Umbilical cord (tissue), 2 donors: ENCODE results near the gene MLLT10. TPM values are rescaled to one million over a fixed set of nuclear protein-coding genes. Genes with fewer than 3 reads are reported as not detected.
"Not testable (repeated sequence)": the region's sequence is repeated elsewhere in the genome, so short reads cannot be mapped to it uniquely, and the experiment has no call there.

ENCODE experiments used
- DNase-seq: peaks from one replicate; pipeline ENCODE4 v3.0.0-alpha.2; 2015; ENCODE audit warnings: low spot score
- total RNA-seq: library from RNA; depleted of rRNA; stranded (reverse); fragments of >200 nt; gene quantifications from one replicate; pipeline ENCODE4 v1.2.3, GENCODE V29; 2014; ENCODE audit warnings: low replicate concordance; ENCODE audit not compliant: insufficient read depth

MLLT10 gene
- total RNA-seq, 1 donor from 2014 or later: 38.8 TPM

DNA sequence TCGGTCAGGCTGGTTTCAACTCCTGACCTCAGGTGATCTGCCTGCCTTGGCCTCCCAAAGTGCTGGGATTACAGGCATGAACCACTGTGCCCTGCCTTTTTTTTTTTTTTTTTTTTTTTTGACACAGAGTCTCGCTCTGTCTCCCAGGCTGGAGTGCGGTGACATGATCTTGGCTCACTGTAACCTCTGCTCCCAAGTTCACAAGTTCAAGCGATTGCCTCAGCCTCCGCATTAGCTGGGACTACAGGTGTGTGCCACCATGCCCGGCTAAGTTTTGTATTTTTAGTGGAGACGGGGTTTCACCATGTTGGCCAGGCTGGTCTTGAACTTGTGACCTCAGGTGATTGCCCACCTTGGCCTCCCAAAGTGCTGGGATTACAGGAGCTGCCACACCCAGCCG, 94.6 kb downstream of the MLLT10 start:
- DNase-seq: not testable (repeated sequence)

DNA sequence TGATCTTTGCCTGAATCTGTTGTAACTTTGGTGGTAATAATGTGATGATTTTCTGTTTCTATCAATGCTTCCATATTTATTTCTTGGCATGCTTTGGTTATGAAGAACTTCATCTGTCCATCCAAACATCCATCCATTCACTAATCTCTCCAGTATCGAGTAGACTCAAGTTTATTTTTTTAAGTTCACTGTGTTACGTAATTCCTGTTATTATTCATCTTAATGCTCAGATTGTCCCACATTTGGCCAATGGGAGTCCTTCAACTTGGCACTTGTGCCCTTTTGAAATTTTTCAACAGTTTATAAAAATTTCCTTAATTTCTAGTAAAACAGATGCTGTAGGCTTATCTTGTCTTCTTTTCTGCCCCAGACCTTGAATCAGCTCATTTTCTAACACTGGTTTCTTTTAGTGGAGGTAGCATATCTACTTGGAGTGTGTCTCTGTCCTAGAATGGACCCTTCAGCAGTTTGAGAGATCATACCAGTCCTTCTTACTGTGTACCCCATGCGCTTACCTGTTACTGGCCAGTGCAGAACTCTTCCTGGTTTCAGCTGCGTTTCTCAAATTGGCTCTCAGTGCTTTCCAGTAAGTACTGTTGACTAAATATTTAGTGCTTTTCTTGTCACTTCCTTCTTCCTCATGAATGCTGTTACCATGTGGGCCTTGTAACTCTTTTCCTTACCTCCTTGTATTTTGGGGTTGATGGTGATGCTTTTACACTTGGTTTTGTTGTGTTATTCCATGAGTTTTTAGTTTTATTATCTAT, 100.8 kb downstream of the MLLT10 start:
- no peak for DNase-seq

DNA sequence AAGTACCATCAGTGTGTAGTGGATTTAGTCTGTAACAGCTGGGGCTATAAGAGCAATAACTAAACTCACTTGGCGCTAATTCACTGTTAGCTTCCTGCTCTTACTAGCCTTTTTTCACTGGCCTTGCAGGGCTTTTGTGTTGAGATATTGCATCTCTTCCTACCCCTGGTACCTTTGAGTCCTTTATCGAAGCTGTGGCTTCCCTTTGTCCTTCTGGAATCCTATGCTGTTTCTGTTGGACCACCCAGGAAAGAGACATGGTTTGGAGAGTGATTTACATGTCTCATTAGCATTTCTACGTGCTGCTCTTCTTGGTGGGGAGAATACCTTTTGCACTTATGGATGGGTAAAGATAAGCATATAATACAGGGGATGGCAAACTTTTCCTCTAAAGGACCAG, 103.8 kb downstream of the MLLT10 start:
- no peak for DNase-seq

DNA sequence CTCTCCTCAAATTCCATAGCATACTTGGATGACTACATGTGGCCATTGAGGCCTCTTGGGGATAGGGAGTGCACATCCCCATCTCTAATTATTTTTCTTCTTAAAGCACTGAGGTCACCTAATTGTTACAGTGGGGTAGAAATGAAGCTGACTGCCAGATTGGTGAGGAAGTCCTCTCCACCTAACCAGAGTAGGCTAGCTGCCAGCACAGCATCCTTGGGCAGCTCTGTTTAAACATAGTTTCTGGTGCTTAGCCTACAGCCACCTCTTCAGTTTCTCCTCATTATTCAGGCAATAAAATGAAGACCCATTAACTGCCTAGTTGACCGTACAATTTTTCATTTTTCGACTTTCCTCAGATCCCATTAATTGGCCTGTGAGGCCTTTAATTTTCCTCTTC, 104.6 kb downstream of the MLLT10 start:
- DNase-seq: no peak

GRCh38 chr10:21648040-21648439, 114.0 kb downstream of the MLLT10 start:
- no peak for DNase-seq

- DNase-seq: no peak
Observed at GRCh38 chr10:21649454-21649872, 115.4 kb downstream of the MLLT10 start.

- DNase-seq: no peak
Observed at GRCh38 chr10:21650353-21650752, 116.3 kb downstream of the MLLT10 start.

DNA sequence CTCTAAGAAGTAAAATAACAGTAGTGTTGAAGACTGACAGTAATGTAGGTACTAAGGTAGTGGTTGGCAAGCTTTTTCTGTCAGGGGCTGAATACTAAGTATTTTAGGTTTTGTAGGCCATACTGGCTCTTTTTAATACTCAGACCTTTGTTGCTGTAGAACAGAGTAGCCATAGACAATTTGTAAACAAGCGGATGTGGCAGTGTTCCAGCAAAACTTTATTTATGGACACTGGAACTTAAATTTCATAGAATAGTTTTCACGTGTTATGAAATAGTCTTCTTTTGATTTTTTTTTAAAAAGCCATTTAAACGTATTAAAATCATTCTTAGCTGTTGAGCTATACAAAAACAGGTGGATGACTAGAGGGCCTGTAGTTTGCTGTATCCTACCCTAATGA, 121.2 kb downstream of the MLLT10 start:
- DNase-seq: no peak

DNA sequence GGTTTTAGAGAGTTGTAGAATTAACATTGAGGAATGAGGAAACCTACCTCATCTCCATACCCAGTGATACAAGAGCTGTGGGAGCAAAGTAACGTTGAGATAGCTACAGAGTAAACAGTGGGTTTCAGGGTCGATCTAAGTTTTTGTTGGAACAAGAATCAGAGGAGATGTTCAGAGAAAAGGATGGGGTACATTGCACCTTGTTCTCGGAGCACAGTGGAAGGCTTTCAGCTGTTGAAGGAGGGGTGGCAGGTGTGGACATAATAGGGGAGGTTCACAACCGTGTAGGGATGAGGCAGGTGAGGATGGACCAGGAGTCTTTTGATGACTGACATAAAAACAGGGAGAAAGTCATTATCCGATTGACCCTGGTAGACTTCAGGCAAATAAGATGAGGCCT, 121.7 kb downstream of the MLLT10 start:
- DNase-seq: no peak

DNA sequence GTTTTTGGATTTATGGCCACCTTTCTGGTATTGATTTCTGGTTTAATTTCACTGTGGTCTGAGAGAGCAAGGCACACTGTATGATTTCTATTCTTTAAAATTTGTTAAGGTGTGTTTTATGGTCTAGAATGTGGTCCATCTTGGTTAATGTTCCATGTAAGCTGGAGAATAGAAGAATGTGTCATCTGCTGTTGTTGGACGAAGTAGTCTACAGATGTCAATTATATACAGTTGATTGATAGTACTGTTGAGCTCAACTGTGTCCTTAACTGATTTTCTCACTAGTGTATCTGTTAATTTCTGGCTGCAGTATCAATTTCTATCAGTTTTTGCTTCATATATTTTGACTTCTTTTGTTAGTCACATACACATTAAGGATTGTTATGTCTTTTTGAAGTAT, 127.1 kb downstream of the MLLT10 start:
- no peak for DNase-seq

- DNase-seq: no peak
Observed at GRCh38 chr10:21661935-21662334, 127.9 kb downstream of the MLLT10 start.

DNA sequence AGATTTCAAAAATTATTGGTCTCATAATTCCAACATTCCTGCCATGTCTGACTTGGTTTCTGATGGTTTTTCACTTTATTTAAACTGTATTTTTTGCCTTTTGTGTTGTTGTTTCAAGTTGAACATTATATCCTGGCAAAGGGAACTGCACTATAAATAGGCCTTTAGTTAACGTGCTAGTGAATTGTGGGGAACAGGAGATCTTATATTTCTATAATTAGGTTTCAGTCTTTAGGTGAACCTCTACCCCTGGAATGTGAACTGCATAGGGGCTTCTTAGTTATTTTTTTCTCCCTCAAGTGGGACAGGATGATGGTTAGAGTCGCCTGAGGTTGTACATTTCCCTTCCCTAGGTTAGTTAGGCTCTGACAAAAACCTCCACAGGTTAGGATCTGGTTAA, 128.6 kb downstream of the MLLT10 start:
- no peak for DNase-seq

DNA sequence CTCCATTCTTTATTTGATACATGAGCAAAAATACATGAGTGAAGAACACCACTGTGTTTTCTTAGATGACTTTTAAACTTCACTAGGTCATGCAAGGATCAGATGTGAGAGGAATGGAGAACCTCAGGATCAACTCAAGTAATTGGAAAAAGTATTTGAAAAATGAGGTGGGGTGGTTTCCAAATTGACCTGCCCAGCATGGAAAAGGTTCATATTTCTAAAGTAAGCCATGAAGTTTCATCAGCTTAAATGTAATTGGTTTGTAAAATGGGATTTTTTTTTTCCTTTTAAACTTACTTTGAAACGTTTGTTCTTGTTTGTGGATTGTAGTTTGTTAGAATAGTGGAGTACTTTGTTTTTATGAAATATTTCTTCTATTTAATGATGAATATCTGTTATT, 134.8 kb downstream of the MLLT10 start:
- DNase-seq: no peak

DNA sequence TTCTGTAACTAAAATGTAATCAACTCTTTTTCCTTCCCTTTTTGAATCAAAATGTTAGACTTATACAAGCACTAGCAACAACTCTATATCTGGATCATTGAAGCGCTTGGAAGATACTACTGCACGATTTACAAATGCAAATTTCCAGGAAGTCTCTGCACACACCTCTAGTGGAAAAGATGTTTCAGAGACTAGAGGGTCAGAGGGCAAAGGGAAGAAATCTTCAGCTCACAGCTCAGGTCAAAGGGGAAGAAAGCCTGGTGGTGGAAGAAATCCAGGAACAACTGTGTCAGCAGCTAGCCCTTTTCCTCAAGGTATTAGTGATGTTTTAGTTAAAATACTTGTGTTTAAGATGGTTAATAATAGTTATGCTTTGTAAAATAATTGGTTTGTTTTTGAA, 136.4 kb downstream of the MLLT10 start:
- no peak for DNase-seq

DNA sequence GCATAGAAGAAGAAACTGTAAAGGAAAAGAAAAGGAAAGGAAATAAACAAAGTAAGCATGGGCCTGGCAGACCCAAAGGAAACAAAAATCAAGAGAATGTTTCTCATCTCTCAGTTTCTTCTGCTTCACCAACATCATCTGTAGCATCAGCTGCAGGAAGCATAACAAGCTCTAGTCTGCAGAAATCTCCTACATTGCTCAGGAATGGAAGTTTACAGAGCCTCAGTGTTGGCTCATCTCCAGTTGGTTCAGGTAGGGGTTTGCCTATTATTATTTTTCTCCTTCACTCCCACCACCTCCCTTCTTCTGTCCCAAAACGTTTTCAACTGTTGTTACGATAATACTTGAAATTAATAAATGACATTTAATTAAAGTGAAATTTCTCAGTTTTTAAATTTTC, 139.6 kb downstream of the MLLT10 start:
- no peak for DNase-seq

- peak; percentile 7 for DNase-seq
Observed at GRCh38 chr10:21675157-21675796, 141.2 kb downstream of the MLLT10 start.

GRCh38 chr10:21677551-21677950, 143.5 kb downstream of the MLLT10 start:
- DNase-seq: no peak

- peak; percentile 18 for DNase-seq
Observed at GRCh38 chr10:21681156-21681555, 147.1 kb downstream of the MLLT10 start.

GRCh38 chr10:21687266-21688008, 153.4 kb downstream of the MLLT10 start:
- no peak for DNase-seq

DNA sequence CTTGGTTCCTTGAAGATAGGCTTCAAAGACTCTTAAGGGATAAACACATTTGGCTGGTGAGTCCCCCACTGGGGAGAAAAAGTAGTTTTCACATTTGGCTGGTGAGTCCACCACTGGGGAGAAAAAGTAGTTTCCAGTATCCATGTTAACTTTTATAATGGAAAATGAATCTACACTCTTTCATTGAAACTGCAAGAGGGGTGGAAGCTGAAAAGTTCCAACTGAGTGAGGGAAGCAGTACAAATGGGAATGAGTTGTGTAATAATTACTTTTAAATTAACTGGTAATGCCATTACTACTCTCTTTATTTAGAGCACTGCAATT, 153.9 kb downstream of the MLLT10 start:
- DNase-seq: no peak

- DNase-seq: no peak
Observed at GRCh38 chr10:21688870-21689269, 154.8 kb downstream of the MLLT10 start.

DNA sequence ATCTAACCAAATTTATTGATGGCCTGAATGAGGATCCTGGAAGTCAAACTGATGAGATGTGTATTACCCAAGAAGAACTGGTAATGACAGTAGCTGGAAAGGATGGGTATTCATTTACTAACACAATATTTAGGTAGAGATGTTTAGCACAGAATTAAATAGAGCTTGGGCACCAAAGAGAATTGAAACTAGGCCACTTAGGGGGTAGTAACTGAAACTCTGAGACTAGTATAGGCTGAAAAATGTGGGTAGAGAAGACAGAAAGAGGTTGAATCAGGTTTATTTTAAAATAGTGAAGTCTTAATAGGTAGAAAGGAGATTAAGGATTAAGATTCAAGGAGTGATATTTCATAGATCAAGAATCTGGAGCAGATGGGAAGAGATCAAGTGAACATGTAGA, 155.8 kb downstream of the MLLT10 start:
- no peak for DNase-seq

DNA sequence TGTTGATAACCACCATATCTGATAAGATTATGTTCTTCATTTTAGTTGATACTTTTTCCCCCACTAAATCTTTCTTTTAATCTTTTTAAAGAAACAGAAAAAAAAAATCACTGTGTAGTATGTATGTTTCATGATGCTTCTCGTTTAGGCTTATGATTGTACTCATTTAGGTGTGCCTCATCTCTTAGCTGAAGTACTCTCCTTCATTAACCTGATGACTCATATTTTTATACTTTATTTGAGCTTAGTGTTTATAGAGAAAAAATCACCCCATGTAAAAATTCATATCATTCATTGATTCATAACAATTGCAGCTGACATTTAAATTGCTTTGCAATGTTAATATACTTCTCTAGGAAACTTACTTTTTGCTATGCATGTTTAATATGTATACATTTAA, 158.9 kb downstream of the MLLT10 start:
- no peak for DNase-seq
